HL-60 (cell line): ENCODE data around the gene FAM170B.

Experiments used
- DNase-seq, 2 experiments: peaks; one replicate each; pipeline ENCODE4 v3.0.0-alpha.2; 2010 to 2020; ENCODE audit warnings: low read depth in 1 of 2, low spot score in 1 of 2
- H3K27ac ChIP-seq: fragments of 250-450 bp; sonication (Bioruptor Pico); replicated peaks from 2 replicates; pipeline ENCODE4 v1.5.1; 2020; ENCODE audit warnings: mild to moderate bottlenecking, moderate library complexity
- H3K27me3 ChIP-seq: fragments of 250-450 bp; sonication (Bioruptor Pico); 2 replicates; pipeline ENCODE4 v1.5.1; 2021; ENCODE audit warnings: mild to moderate bottlenecking, moderate library complexity; ENCODE audit not compliant: insufficient read depth, poor library complexity, severe bottlenecking
- H3K4me3 ChIP-seq: replicated peaks from 2 replicates; pipeline ENCODE4 v1.5.1; 2011; ENCODE audit warnings: mild to moderate bottlenecking, control low read depth, low read length; ENCODE audit not compliant: insufficient read depth
- CTCF ChIP-seq: IDR thresholded peaks from one replicate; pipeline ENCODE4 v1.5.1; 2011; ENCODE audit warnings: low read length, control low read depth, inconsistent platforms; ENCODE audit not compliant: insufficient read depth
- GABPA ChIP-seq: IDR thresholded peaks from 2 replicates; pipeline ENCODE4 v1.6.1; 2012; ENCODE audit warnings: low read depth
- POLR2AphosphoS5 ChIP-seq: IDR thresholded peaks from 2 replicates; pipeline ENCODE4 v1.6.1; 2012; ENCODE audit warnings: low read depth
- SPI1 ChIP-seq: IDR thresholded peaks from 2 replicates; pipeline ENCODE4 v1.6.1; 2012; ENCODE audit warnings: low read depth, mild to moderate bottlenecking, borderline replicate concordance
- TF ChIP-seq, protein P1 (sequence below): IDR thresholded peaks from 2 replicates; pipeline ENCODE4 v1.6.1; 2012; ENCODE audit warnings: low read depth; ENCODE audit not compliant: insufficient replicate concordance

FAM170B gene

GRCh38 chr10:49170632-49171325, 37.0 kb upstream of the FAM170B start:
- H3K27ac ChIP-seq, result no peak overlapping the region
- H3K4me3 ChIP-seq, result no peak overlapping the region
- TF ChIP-seq, protein P1, sequence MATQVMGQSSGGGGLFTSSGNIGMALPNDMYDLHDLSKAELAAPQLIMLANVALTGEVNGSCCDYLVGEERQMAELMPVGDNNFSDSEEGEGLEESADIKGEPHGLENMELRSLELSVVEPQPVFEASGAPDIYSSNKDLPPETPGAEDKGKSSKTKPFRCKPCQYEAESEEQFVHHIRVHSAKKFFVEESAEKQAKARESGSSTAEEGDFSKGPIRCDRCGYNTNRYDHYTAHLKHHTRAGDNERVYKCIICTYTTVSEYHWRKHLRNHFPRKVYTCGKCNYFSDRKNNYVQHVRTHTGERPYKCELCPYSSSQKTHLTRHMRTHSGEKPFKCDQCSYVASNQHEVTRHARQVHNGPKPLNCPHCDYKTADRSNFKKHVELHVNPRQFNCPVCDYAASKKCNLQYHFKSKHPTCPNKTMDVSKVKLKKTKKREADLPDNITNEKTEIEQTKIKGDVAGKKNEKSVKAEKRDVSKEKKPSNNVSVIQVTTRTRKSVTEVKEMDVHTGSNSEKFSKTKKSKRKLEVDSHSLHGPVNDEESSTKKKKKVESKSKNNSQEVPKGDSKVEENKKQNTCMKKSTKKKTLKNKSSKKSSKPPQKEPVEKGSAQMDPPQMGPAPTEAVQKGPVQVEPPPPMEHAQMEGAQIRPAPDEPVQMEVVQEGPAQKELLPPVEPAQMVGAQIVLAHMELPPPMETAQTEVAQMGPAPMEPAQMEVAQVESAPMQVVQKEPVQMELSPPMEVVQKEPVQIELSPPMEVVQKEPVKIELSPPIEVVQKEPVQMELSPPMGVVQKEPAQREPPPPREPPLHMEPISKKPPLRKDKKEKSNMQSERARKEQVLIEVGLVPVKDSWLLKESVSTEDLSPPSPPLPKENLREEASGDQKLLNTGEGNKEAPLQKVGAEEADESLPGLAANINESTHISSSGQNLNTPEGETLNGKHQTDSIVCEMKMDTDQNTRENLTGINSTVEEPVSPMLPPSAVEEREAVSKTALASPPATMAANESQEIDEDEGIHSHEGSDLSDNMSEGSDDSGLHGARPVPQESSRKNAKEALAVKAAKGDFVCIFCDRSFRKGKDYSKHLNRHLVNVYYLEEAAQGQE, result no peak
- TF ChIP-seq CTCF, result no peak
- no peak for TF ChIP-seq SPI1
- TF ChIP-seq GABPA, result no peak
- no peak for TF ChIP-seq POLR2AphosphoS5
- no peaks in the 10 kb centered on the region for H3K27me3 ChIP-seq
- no peak for DNase-seq

GRCh38 chr10:49169776-49170175, 36.0 kb upstream of the FAM170B start:
- H3K27ac ChIP-seq, result no peak overlapping the region
- H3K4me3 ChIP-seq, result no peak overlapping the region
- DNase-seq, result no peak
- TF ChIP-seq, protein P1, result no peak
- TF ChIP-seq SPI1 (no peak), CTCF (no peak), GABPA (no peak), POLR2AphosphoS5 (no peak)
- no peaks in the 10 kb centered on the region for H3K27me3 ChIP-seq

- peak in 1 of 2 experiments; percentile 75 for DNase-seq
- TF ChIP-seq, protein P1, result no peak
- TF ChIP-seq GABPA (no peak), CTCF (no peak), SPI1 (peak; percentile 94), POLR2AphosphoS5 (no peak)
- H3K27me3 ChIP-seq, result no peaks in the 10 kb centered on the region
- H3K27ac ChIP-seq, result no peak overlapping the region
- no peak overlapping the region for H3K4me3 ChIP-seq
These were observed 35.1 kb upstream of the FAM170B start for GRCh38 chr10:49168831-49169500.
